Measurements from ENCODE around the gene FAM107A. TPM values are rescaled to one million over a fixed set of nuclear protein-coding genes. Genes with fewer than 3 reads are reported as not detected.

FAM107A gene
- polyA plus RNA-seq, 4 donors = 1.0 to 40.7 (median 2.8) TPM

DNA sequence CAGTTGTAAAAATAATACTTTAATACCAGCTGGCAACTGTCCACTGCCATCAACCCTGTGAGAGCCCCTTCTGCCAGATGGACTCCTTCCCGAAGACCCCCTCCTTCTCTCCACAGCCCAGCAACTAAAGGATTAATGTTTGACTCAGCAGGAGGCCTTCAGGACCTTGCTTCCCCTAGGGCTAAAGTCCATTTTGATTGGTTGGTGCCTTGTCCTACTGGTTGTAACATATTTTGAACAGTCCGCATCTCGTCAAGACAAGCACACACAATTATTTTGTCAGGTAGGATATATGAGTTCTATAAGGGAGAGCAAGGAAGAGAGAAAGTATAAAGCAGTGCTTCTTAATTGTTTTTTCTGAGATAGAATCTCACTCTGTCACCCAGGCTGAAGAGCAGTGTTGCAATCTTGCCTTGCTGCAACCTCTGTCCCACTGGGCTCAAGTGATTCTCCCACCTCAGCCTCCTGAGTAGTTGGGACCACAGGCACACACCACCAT, 58.9 kb downstream of the FAM107A start:
- Histone ChIP-seq H3K4me1 (ENCODE audit: control insufficient read depth in 3 of 3, insufficient read depth in 2 of 3, low read depth in 1 of 3, low read length in 2 of 3) (peaks cover 0 to 56% (median 0%) of the 10 kb centered on the region in 3 donors), H3K9me3 (ENCODE audit: control insufficient read depth in 2 of 2, insufficient read depth in 1 of 2, low read depth in 1 of 2, low read length in 1 of 2) (no peaks in the 10 kb centered on the region), H3K36me3 (ENCODE audit: control insufficient read depth in 3 of 3, insufficient read depth in 2 of 3, low read depth in 1 of 3, low read length in 3 of 3) (peaks cover 5 to 58% (median 18%) of the 10 kb centered on the region in 3 donors), H3K27ac (ENCODE audit: low read depth in 1 of 3, low read length in 2 of 3) (peak overlapping the region in 1 of 3 donors; percentile 88), H3K27me3 (ENCODE audit: control insufficient read depth in 3 of 3, insufficient read depth in 3 of 3, low read length in 3 of 3) (no peaks in the 10 kb centered on the region), H3K4me3 (ENCODE audit: low read depth in 1 of 3, low read length in 3 of 3) (no peak overlapping the region)
- WGBS, 3 donors = 7 to 49% (median 29%) methylated on average over 3 of the region's 3 CpGs
- peak; percentile 46 to 82 for DNase-seq
- no peak for FAIRE-seq

DNA sequence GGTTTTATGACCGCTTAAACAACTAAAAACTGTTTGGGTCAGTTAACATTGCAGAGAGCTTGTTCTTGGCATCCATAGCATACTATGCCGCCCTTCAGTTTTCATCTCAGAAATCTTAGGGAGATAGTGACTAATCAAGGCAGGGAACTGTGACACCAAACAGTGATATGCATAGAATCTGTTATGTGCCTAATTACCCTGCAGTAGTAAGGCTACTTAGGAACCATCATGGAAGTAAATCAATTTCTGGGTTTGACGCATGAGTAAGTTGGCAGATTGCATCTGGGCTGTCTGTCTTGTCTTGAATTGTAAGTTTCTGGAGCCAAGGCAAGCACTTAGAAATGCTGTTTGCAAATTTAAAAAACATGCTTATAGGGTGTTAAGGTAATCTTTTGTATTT, 62.8 kb downstream of the FAM107A start:
- Histone ChIP-seq H3K36me3 (ENCODE audit: control insufficient read depth in 3 of 3, insufficient read depth in 2 of 3, low read depth in 1 of 3, low read length in 3 of 3) (peaks cover 0 to 33% (median 13%) of the 10 kb centered on the region in 3 donors), H3K9me3 (ENCODE audit: control insufficient read depth in 2 of 2, insufficient read depth in 1 of 2, low read depth in 1 of 2, low read length in 1 of 2) (no peaks in the 10 kb centered on the region), H3K27me3 (ENCODE audit: control insufficient read depth in 3 of 3, insufficient read depth in 3 of 3, low read length in 3 of 3) (no peaks in the 10 kb centered on the region), H3K27ac (ENCODE audit: low read depth in 1 of 3, low read length in 2 of 3) (no peak overlapping the region), H3K4me1 (ENCODE audit: control insufficient read depth in 3 of 3, insufficient read depth in 2 of 3, low read depth in 1 of 3, low read length in 2 of 3) (peaks cover 0 to 19% (median 0%) of the 10 kb centered on the region in 3 donors), H3K4me3 (ENCODE audit: low read depth in 1 of 3, low read length in 3 of 3) (no peak overlapping the region)
- 91 to 93% (median 93%) methylated on average over 3 of the region's 3 CpGs for WGBS, 3 donors
- DNase-seq (no peak), FAIRE-seq (no peak)

Other genes starting within 250 kb of the FAM107A start
- 10 to 100 TPM in 1 of 4 donors, 1 to 10 TPM in 3; 5.1 to 14.2 (median 9.2) TPM for gene PXK, start 244.5 kb downstream of the FAM107A start, polyA plus RNA-seq
- gene PDHB, start 143.6 kb downstream of the FAM107A start, polyA plus RNA-seq = 10 to 100 TPM; 60.5 to 68.4 (median 64.9) TPM
- 10 to 100 TPM in 1 of 4 donors, 1 to 10 TPM in 3; 2.4 to 22.6 (median 4.7) TPM for gene KCTD6, start 85.3 kb downstream of the FAM107A start, polyA plus RNA-seq
- gene ACOX2, start 40.2 kb downstream of the FAM107A start, polyA plus RNA-seq = 100 to 1,000 TPM in 2 of 4 donors, 10 to 100 TPM in 2; 34.5 to 156 (median 89.0) TPM
- gene FAM3D, start 89.4 kb upstream of the FAM107A start, polyA plus RNA-seq = 100 to 1,000 TPM in 3 of 4 donors, 10 to 100 TPM in 1; 14.4 to 190 (median 171) TPM